ENCODE measurements around the gene PRODH. TPM values are rescaled to one million over a fixed set of nuclear protein-coding genes. Genes with fewer than 3 reads are reported as not detected.

PRODH gene
- total and polyA plus RNA-seq, 2 donors (not counting 3 experiments of a cell fraction or from before 2014, with no cell fraction given), result not detected

DNA sequence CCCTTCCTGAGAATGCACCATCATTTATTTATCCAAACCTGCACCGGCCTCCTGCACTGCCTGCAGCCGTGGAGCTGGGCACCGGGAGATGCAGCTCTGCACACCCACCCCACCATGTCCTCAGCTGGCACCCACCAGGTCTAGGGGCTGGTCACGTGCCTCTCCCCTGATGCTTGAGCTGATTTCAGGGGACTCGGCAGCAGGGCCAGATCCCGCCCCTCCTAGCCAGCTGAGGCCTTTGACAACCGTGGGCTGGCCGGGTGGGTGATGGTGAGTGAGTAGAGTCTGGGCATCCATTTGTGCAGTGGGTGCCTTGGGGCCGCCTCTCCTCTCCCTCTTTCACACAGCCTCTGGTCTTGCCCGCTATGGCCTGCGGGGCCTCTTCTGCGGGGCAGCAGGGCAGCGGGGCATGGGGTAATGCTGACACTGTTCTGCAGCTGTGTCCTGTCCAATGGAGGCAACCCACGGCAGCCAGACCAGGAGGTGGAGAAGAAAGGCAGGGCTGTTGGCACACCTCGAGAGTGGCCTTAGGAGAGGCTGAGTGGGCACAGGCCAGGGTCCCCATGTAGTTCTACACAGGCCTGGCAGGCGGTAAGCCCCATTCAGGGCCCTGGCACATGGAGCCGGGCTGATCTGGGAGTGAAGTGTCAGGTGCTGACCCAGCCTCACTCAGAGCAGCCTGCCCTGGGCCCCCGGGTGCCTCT lies 38.5 kb upstream of the PRODH start:
- BruUV-seq (replicated peaks), result no TSS peak
- Histone ChIP-seq H2AFZ (ENCODE audit: low read depth, low read length) (no peak overlapping the region), H3K79me2 (ENCODE audit: control insufficient read depth, insufficient read depth, low read length) (no peaks in the 10 kb centered on the region), H3K9me1 (replicated peaks; ENCODE audit: control insufficient read depth, extremely low read depth, insufficient read depth, low read length) (no peaks in the 10 kb centered on the region), H3K36me3 (ENCODE audit: control insufficient read depth in 2 of 2, extremely low read depth in 1 of 2, insufficient read depth in 2 of 2, low read length in 2 of 2) (no peaks in the 10 kb centered on the region), H3K9me3 (replicated peaks; ENCODE audit: control insufficient read depth, insufficient read depth, low read length) (no peaks in the 10 kb centered on the region), H3K4me3 (replicated peaks in 1 of 3; ENCODE audit: insufficient read depth in 1 of 3, low read depth in 1 of 3, low read length in 3 of 3) (no peak overlapping the region), H3K9ac (replicated peaks; ENCODE audit: extremely low read depth, insufficient read depth, low read length) (no peak overlapping the region), H3K27ac (ENCODE audit: insufficient read depth, low read depth, low read length) (no peak overlapping the region), H3K27me3 (ENCODE audit: control insufficient read depth in 2 of 2, insufficient read depth in 2 of 2, low read length in 2 of 2) (peaks cover 2 to 3% of the 10 kb centered on the region in 2 experiments), H3K4me1 (ENCODE audit: control insufficient read depth, extremely low read depth, insufficient read depth, low read length) (no peaks in the 10 kb centered on the region), H4K20me1 (replicated peaks; ENCODE audit: control insufficient read depth, extremely low read depth, insufficient read depth, low read length) (no peaks in the 10 kb centered on the region), H3K4me2 (ENCODE audit: insufficient read depth, low read length) (no peak overlapping the region)
- TF ChIP-seq MYC (IDR thresholded peaks at IDR 0.05; ENCODE audit: low read depth, low read length) (no peak), JUN (IDR thresholded peaks at IDR 0.05; ENCODE audit: borderline replicate concordance, insufficient read depth, insufficient read length, low read depth) (no peak), POLR2AphosphoS5 (IDR thresholded peaks at IDR 0.05; ENCODE audit: insufficient read depth, low read depth, low read length) (no peak), POLR2A (IDR thresholded peaks at IDR 0.05; ENCODE audit: low read depth, low read length) (no peak), FOS (IDR thresholded peaks at IDR 0.05; ENCODE audit: borderline replicate concordance, insufficient read depth, low read length) (no peak), EZH2 (IDR thresholded peaks at IDR 0.05; ENCODE audit: borderline replicate concordance, low read depth, low read length, severe bottlenecking) (no peak), GATA2 (IDR thresholded peaks at IDR 0.05; ENCODE audit: insufficient read depth, insufficient read length, low read depth, low read length) (no peak)
- TF ChIP-seq, protein P1, sequence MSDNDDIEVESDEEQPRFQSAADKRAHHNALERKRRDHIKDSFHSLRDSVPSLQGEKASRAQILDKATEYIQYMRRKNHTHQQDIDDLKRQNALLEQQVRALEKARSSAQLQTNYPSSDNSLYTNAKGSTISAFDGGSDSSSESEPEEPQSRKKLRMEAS (IDR thresholded peaks at IDR 0.05; ENCODE audit: insufficient read depth, insufficient read length), result no peak
- TF ChIP-seq, protein P2, sequence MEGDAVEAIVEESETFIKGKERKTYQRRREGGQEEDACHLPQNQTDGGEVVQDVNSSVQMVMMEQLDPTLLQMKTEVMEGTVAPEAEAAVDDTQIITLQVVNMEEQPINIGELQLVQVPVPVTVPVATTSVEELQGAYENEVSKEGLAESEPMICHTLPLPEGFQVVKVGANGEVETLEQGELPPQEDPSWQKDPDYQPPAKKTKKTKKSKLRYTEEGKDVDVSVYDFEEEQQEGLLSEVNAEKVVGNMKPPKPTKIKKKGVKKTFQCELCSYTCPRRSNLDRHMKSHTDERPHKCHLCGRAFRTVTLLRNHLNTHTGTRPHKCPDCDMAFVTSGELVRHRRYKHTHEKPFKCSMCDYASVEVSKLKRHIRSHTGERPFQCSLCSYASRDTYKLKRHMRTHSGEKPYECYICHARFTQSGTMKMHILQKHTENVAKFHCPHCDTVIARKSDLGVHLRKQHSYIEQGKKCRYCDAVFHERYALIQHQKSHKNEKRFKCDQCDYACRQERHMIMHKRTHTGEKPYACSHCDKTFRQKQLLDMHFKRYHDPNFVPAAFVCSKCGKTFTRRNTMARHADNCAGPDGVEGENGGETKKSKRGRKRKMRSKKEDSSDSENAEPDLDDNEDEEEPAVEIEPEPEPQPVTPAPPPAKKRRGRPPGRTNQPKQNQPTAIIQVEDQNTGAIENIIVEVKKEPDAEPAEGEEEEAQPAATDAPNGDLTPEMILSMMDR (IDR thresholded peaks at IDR 0.05; ENCODE audit: extremely low read depth in 1 of 2, insufficient read depth in 1 of 2, low read depth in 1 of 2, low read length in 2 of 2), result no peak
- FAIRE-seq (no peak), DNase-seq (ENCODE audit: low read depth, low spot score) (no peak)
- POLR2A ChIA-PET, result no interaction called here
- CTCF ChIA-PET, result no interaction called here
- dilution Hi-C loops (cut with MboI; ENCODE audit: extremely low pct_ligation_motif_present, low sequenced_read_pairs), result no loop called here
- intact Hi-C loops (cut with micrococcal nuclease), result no loop called here

Data from endothelial cell of umbilical vein (primary cell).